Measurements from ENCODE around the gene KCNK18. TPM values are rescaled to one million over a fixed set of nuclear protein-coding genes. Genes with fewer than 3 reads are reported as not detected.
A peak's percentile ranks its signal among the peaks of the same experiment; 100 is the strongest.

The KCNK18 gene
- total RNA-seq, 1 donor from 2014 or later, result not detected

GRCh38 chr10:117161386-117162033, 35.8 kb upstream of the KCNK18 start:
- Histone ChIP-seq H3K4me2 (ENCODE audit: low read length) (no peak overlapping the region), H3K27me3 (ENCODE audit: insufficient read depth, low read length) (peaks cover 89% of the 10 kb centered on the region)
- no peaks in the 10 kb centered on the region for H3K4me1 Mint-ChIP-seq (ENCODE audit: low read depth, unreplicated experiment)

GRCh38 chr10:117162093-117163060, 34.9 kb upstream of the KCNK18 start:
- H2AFZ ChIP-seq (ENCODE audit: low read depth, low read length), result no peak overlapping the region
- peaks cover 3% of the 10 kb centered on the region for H3K36me3 Mint-ChIP-seq (ENCODE audit: low read depth, unreplicated experiment)
- peaks cover 4% of the 10 kb centered on the region for H4K20me1 ChIP-seq (ENCODE audit: insufficient read depth, low read length)
- H3K4me3 ChIP-seq (ENCODE audit: insufficient read depth, low read depth, low read length), result no peak overlapping the region
- peaks cover 10% of the 10 kb centered on the region for H3K9me3 Mint-ChIP-seq (ENCODE audit: unreplicated experiment)
- H3K27me3 Mint-ChIP-seq (ENCODE audit: low read depth, unreplicated experiment), result peaks cover 86% of the 10 kb centered on the region
- H3K27me3 ChIP-seq (ENCODE audit: insufficient read depth, low read length), result peaks cover 92% of the 10 kb centered on the region
- H3K4me2 ChIP-seq (ENCODE audit: low read length), result peak overlapping the region; percentile 69
- H3K79me2 ChIP-seq (ENCODE audit: insufficient read depth, low read length), result no peaks in the 10 kb centered on the region
- H3K9ac ChIP-seq (ENCODE audit: low read length), result no peak overlapping the region
- DNase-seq (ENCODE audit: low read depth), result no peak
- peaks cover 2% of the 10 kb centered on the region for H3K9me3 ChIP-seq (ENCODE audit: insufficient read depth, low read depth, low read length)
- H3K27ac ChIP-seq (ENCODE audit: low read depth, low read length), result no peak overlapping the region
- FAIRE-seq, result no peak
- H3K4me1 ChIP-seq (ENCODE audit: insufficient read depth, low read length), result peaks cover 3% of the 10 kb centered on the region
- no peaks in the 10 kb centered on the region for H3K4me1 Mint-ChIP-seq (ENCODE audit: low read depth, unreplicated experiment)
- H3K27ac Mint-ChIP-seq (ENCODE audit: unreplicated experiment), result no peak overlapping the region
- no peaks in the 10 kb centered on the region for H3K36me3 ChIP-seq (ENCODE audit: insufficient read depth, low read length)
- H3K4me3 Mint-ChIP-seq (ENCODE audit: unreplicated experiment), result no peak overlapping the region
- TF ChIP-seq CTCF (IDR thresholded peaks at IDR 0.05; ENCODE audit: insufficient read depth, low read depth, low read length) (no peak), EZH2 (IDR thresholded peaks at IDR 0.05; ENCODE audit: insufficient read depth, low read length) (peak; percentile 38)

More at GRCh38 chr10:117161386-117162033, 35.8 kb upstream of the KCNK18 start:
- Histone ChIP-seq H3K4me1 (ENCODE audit: insufficient read depth, low read length) (peaks cover 3% of the 10 kb centered on the region), H3K27ac (ENCODE audit: low read depth, low read length) (no peak overlapping the region), H3K36me3 (ENCODE audit: insufficient read depth, low read length) (no peaks in the 10 kb centered on the region), H3K9me3 (ENCODE audit: insufficient read depth, low read depth, low read length) (no peaks in the 10 kb centered on the region), H2AFZ (ENCODE audit: low read depth, low read length) (no peak overlapping the region), H4K20me1 (ENCODE audit: insufficient read depth, low read length) (peaks cover 2% of the 10 kb centered on the region), H3K9ac (ENCODE audit: low read length) (no peak overlapping the region), H3K79me2 (ENCODE audit: insufficient read depth, low read length) (no peaks in the 10 kb centered on the region), H3K4me3 (ENCODE audit: insufficient read depth, low read depth, low read length) (no peak overlapping the region)
- Mint-ChIP-seq H3K4me3 (ENCODE audit: unreplicated experiment) (no peak overlapping the region), H3K36me3 (ENCODE audit: low read depth, unreplicated experiment) (peaks cover 3% of the 10 kb centered on the region), H3K27ac (ENCODE audit: unreplicated experiment) (no peak overlapping the region), H3K9me3 (ENCODE audit: unreplicated experiment) (peaks cover 10% of the 10 kb centered on the region), H3K27me3 (ENCODE audit: low read depth, unreplicated experiment) (peaks cover 86% of the 10 kb centered on the region)
- TF ChIP-seq CTCF (IDR thresholded peaks at IDR 0.05; ENCODE audit: insufficient read depth, low read depth, low read length) (no peak), EZH2 (IDR thresholded peaks at IDR 0.05; ENCODE audit: insufficient read depth, low read length) (no peak)
- FAIRE-seq (no peak), DNase-seq (ENCODE audit: low read depth) (no peak)

All from astrocyte (in vitro differentiated cells and primary cell).